HL-60 (cell line): ENCODE data around the gene ANKDD1B.

Experiments
- DNase-seq, 2 experiments: peaks; one replicate each; pipeline ENCODE4 v3.0.0-alpha.2; 2010 to 2020; ENCODE audit warnings: low read depth in 1 of 2, low spot score in 1 of 2
- H3K27ac ChIP-seq: fragments of 250-450 bp; sonication (Bioruptor Pico); replicated peaks from 2 replicates; pipeline ENCODE4 v1.5.1; 2020; ENCODE audit warnings: mild to moderate bottlenecking, moderate library complexity
- H3K27me3 ChIP-seq: fragments of 250-450 bp; sonication (Bioruptor Pico); 2 replicates; pipeline ENCODE4 v1.5.1; 2021; ENCODE audit warnings: mild to moderate bottlenecking, moderate library complexity; ENCODE audit not compliant: insufficient read depth, poor library complexity, severe bottlenecking
- H3K4me3 ChIP-seq: replicated peaks from 2 replicates; pipeline ENCODE4 v1.5.1; 2011; ENCODE audit warnings: mild to moderate bottlenecking, control low read depth, low read length; ENCODE audit not compliant: insufficient read depth
- GABPA ChIP-seq: IDR thresholded peaks from 2 replicates; pipeline ENCODE4 v1.6.1; 2012; ENCODE audit warnings: low read depth
- POLR2AphosphoS5 ChIP-seq: IDR thresholded peaks from 2 replicates; pipeline ENCODE4 v1.6.1; 2012; ENCODE audit warnings: low read depth
- SPI1 ChIP-seq: IDR thresholded peaks from 2 replicates; pipeline ENCODE4 v1.6.1; 2012; ENCODE audit warnings: low read depth, mild to moderate bottlenecking, borderline replicate concordance
- TF ChIP-seq, protein P1 (sequence below): IDR thresholded peaks from 2 replicates; pipeline ENCODE4 v1.6.1; 2012; ENCODE audit warnings: low read depth; ENCODE audit not compliant: insufficient replicate concordance
- TF ChIP-seq, protein P2 (sequence below): IDR thresholded peaks from one replicate; pipeline ENCODE4 v1.5.1; 2011; ENCODE audit warnings: low read length, control low read depth, inconsistent platforms; ENCODE audit not compliant: insufficient read depth

ANKDD1B gene

DNA sequence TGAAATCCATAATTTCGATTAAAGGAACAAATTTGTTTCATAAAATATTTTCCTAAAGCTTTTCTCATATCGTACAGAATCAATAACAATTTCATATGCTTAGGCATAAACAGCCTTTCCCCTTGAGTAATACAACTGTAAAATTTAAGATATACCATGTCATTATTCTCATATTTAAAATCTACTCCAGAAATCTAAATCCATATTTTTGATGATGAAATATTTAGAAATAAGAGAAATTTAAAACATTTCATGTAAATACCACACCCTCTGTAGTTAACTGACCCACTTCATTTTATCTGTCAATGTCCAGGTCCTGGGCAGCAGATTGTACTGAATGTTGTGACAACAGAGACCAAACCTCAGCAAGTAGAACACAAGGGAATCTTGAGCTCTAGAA, 100.8 kb downstream of the ANKDD1B start:
- no peak for DNase-seq
- H3K27me3 ChIP-seq: no peaks in the 10 kb centered on the region
- TF ChIP-seq SPI1: no peak
- no peak for TF ChIP-seq GABPA
- H3K4me3 ChIP-seq: no peak overlapping the region
- no peak overlapping the region for H3K27ac ChIP-seq

DNA sequence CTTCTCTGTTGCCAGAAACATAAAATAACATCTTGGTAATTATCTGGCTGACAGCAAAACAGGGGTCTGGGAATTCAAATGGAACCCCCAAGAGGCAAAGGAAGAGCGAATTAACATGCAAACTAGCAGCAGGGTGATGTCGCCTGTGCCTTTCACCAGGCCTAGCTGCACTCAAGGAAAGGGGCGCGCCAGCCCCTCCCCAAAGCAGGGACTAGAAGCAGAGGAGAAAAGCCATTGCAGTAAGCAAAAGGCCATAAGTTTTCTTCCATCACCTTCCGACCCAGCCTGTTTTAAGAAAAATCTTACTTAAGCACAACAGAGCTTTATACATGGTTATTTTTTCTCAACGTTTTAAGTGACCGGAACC, 105.4 kb downstream of the ANKDD1B start:
- no peak for DNase-seq
- TF ChIP-seq SPI1: no peak
- TF ChIP-seq GABPA: no peak
- TF ChIP-seq, protein P1, sequence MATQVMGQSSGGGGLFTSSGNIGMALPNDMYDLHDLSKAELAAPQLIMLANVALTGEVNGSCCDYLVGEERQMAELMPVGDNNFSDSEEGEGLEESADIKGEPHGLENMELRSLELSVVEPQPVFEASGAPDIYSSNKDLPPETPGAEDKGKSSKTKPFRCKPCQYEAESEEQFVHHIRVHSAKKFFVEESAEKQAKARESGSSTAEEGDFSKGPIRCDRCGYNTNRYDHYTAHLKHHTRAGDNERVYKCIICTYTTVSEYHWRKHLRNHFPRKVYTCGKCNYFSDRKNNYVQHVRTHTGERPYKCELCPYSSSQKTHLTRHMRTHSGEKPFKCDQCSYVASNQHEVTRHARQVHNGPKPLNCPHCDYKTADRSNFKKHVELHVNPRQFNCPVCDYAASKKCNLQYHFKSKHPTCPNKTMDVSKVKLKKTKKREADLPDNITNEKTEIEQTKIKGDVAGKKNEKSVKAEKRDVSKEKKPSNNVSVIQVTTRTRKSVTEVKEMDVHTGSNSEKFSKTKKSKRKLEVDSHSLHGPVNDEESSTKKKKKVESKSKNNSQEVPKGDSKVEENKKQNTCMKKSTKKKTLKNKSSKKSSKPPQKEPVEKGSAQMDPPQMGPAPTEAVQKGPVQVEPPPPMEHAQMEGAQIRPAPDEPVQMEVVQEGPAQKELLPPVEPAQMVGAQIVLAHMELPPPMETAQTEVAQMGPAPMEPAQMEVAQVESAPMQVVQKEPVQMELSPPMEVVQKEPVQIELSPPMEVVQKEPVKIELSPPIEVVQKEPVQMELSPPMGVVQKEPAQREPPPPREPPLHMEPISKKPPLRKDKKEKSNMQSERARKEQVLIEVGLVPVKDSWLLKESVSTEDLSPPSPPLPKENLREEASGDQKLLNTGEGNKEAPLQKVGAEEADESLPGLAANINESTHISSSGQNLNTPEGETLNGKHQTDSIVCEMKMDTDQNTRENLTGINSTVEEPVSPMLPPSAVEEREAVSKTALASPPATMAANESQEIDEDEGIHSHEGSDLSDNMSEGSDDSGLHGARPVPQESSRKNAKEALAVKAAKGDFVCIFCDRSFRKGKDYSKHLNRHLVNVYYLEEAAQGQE: no peak
- TF ChIP-seq POLR2AphosphoS5: no peak
- TF ChIP-seq, protein P2, sequence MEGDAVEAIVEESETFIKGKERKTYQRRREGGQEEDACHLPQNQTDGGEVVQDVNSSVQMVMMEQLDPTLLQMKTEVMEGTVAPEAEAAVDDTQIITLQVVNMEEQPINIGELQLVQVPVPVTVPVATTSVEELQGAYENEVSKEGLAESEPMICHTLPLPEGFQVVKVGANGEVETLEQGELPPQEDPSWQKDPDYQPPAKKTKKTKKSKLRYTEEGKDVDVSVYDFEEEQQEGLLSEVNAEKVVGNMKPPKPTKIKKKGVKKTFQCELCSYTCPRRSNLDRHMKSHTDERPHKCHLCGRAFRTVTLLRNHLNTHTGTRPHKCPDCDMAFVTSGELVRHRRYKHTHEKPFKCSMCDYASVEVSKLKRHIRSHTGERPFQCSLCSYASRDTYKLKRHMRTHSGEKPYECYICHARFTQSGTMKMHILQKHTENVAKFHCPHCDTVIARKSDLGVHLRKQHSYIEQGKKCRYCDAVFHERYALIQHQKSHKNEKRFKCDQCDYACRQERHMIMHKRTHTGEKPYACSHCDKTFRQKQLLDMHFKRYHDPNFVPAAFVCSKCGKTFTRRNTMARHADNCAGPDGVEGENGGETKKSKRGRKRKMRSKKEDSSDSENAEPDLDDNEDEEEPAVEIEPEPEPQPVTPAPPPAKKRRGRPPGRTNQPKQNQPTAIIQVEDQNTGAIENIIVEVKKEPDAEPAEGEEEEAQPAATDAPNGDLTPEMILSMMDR: no peak
- peak overlapping the region; percentile 97 for H3K27ac ChIP-seq

DNA sequence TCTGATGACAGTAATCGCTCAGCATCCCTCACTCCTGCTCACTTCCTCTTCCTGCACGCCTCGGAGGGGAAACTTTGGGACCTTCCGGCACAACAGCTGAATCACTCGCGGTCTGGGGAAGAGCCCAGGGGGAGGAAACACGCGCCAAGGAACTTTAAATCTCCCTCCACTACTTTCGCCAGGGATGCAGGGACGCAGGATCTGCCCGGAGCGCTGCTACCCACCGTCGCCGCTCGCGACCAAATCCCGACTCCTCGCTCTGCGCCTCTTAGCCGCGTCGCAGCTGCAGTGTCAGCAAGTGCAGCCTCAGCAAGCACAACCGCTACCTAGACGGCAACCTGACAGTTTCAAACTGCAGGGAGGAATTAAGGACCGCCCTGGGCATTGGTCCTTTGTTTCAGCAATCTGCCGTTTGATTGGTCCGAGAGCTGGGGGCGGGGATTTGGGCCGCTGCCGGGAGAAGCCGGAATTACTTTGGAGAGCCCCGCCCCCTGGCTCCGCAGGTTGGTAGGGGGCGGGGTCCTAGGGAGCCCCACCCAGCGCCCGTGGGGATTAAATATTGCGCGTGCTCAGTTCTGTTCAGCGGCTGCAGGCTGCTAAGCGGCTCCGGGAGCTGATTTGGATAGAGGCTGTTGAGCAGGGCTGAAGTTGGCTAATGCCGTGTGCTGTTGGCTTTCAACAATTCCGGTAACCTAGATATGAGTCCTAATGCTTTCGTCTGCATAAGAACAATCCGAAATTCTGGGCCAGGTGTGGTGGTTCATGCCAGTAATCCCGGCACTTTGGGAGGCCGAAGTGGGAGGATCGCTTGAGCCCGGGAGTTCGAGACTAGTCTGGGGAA, 106.0 kb downstream of the ANKDD1B start, which contains the start of gene POC5:
POC5 (minus strand) TSS at position 356 of the 841 bp plus-strand sequence. CDS start 4,500 bp downstream, outside the sequence.
- TF ChIP-seq, protein P2: no peak
- TF ChIP-seq GABPA: peak; percentile 90
- TF ChIP-seq, protein P1: no peak
- TF ChIP-seq POLR2AphosphoS5: peak; percentile 56; the same call in 1 of the 2 replicates
- TF ChIP-seq SPI1: peak; percentile 86
- H3K4me3 ChIP-seq: peak within 1 kb of the TSS; percentile 76
- DNase-seq: peak; percentile 72 to 91
- peak within 1 kb of the TSS; percentile 97 for H3K27ac ChIP-seq
- no peaks in the 10 kb centered on the region for H3K27me3 ChIP-seq

More for the DNA sequence above, 105.4 kb downstream of the ANKDD1B start:
- Histone ChIP-seq H3K4me3 (peak overlapping the region; percentile 76), H3K27me3 (no peaks in the 10 kb centered on the region)

DNA sequence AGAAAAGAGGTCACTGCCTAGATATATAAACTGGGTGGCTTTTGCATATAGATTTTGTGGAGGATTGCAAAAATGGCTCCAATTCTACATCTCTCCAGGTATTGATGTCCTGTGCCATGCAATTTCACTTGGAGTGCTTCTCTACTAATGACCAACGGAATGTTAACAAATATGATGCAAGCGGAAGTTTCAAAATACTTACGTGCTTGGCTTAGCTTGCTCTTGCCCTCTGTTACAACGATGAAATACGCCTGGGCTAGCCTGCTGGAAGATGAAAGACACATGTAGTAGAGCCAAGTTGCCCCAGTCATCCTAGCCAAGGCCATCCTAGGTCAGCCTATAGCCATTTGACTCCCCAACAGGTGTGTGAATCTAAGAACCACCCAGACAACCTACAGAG, 109.6 kb downstream of the ANKDD1B start:
- 0 out of 2 replicates have a peak, but pooled peaks have one; percentile 44 for TF ChIP-seq POLR2AphosphoS5
- TF ChIP-seq, protein P2: no peak
- TF ChIP-seq GABPA: 0 out of 2 replicates have a peak, but pooled peaks have one; percentile 33
- H3K27me3 ChIP-seq: no peaks in the 10 kb centered on the region
- peak overlapping the region; percentile 86 for H3K27ac ChIP-seq
- DNase-seq: peak; percentile 75 to 76
- no peak overlapping the region for H3K4me3 ChIP-seq
